Adrenal gland (tissue), 5 donors: ENCODE measurements around the gene USE1.

ENCODE experiments used
- POLR2A ChIP-seq, 2 donors: fragments of 450-650 bp; IDR thresholded peaks; one replicate each; pipeline ENCODE4 v1.6.1; 2017; ENCODE audit warnings: antibody characterized with exemption in 2 of 2, mild to moderate bottlenecking in 2 of 2, moderate library complexity in 1 of 2
- TF ChIP-seq, protein P1 (sequence below), 6 experiments: fragments of 450-650 bp in 4 of 6; fragments of 200-600 bp in 2 of 6; sonication (generic) in 1 of 6; IDR thresholded peaks; 1 replicate in 5 of 6; 2 replicates in 1 of 6; pipeline versions ENCODE4 v1.5.1 to v1.8.0; 2016 to 2021; ENCODE audit warnings: antibody characterized with exemption in 6 of 6, mild to moderate bottlenecking in 2 of 6, moderate library complexity in 1 of 6
- donor health status: DM: no; HTN: no; CAD: no.

DNA sequence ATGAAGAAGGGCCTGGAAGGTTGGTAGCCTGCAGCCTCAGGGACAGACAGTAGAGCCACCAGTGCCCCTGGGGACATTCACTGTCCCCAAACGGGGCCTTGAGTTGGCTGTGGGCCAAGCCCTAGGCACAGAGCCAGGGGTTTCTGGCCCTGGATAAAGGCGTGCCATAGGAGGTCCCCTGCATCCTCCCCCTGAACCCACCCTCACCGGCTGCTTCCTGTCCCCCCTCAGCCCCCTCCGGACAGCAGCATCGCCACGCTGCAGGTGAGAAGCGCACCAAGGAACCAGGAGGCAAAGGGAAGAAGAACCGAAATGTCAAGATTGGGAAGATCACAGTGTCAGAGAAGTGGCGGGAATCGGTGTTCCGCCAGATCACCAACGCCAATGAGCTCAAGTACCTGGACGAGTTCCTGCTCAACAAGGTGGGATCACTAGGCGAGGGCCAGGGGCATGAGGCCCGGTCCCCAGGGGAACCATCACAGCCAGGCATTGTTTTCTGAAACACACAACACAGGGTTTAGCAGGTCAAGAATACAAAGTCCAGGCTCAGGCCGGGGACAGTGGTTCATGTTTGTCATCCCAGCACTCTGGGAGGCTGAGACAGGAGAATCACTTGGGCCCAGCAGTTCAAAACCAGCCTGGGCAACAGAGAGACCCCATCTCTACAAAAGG, 14.6 kb upstream of the USE1 start:
- TF ChIP-seq, protein P1, sequence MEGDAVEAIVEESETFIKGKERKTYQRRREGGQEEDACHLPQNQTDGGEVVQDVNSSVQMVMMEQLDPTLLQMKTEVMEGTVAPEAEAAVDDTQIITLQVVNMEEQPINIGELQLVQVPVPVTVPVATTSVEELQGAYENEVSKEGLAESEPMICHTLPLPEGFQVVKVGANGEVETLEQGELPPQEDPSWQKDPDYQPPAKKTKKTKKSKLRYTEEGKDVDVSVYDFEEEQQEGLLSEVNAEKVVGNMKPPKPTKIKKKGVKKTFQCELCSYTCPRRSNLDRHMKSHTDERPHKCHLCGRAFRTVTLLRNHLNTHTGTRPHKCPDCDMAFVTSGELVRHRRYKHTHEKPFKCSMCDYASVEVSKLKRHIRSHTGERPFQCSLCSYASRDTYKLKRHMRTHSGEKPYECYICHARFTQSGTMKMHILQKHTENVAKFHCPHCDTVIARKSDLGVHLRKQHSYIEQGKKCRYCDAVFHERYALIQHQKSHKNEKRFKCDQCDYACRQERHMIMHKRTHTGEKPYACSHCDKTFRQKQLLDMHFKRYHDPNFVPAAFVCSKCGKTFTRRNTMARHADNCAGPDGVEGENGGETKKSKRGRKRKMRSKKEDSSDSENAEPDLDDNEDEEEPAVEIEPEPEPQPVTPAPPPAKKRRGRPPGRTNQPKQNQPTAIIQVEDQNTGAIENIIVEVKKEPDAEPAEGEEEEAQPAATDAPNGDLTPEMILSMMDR (IDR thresholded peaks at IDR 0.05), result no peak
- TF ChIP-seq POLR2A (IDR thresholded peaks at IDR 0.05), result no peak
